SKM-1 treated with dmso at 0.1 percent for 144 hours (cell line): ENCODE measurements around the gene COL6A2.
"Not testable (repeated sequence)": the region's sequence is repeated elsewhere in the genome, so short reads cannot be mapped to it uniquely, and the experiment has no call there.

Experiments used
- DNase-seq: peaks from one replicate; lab custom pipeline; 2025; ENCODE audit not compliant: unreplicated experiment; lab: John Stamatoyannopoulos, UW

COL6A2 gene

GRCh38 chr21:46168659-46169386, 70.9 kb downstream of the COL6A2 start:
- no peak for DNase-seq

- DNase-seq, result not testable (repeated sequence)
These were observed 72.7 kb downstream of the COL6A2 start for GRCh38 chr21:46170436-46171193.

- DNase-seq, result no peak
These were observed 73.7 kb downstream of the COL6A2 start for GRCh38 chr21:46171585-46171984.

- no peak for DNase-seq
These were observed 74.3 kb downstream of the COL6A2 start for GRCh38 chr21:46171996-46172862.

GRCh38 chr21:46172863-46173528, 75.1 kb downstream of the COL6A2 start:
- DNase-seq, result no peak

- no peak for DNase-seq
These were observed 75.7 kb downstream of the COL6A2 start for GRCh38 chr21:46173573-46173972.

- DNase-seq, result not testable (repeated sequence)
These were observed 78.7 kb downstream of the COL6A2 start for GRCh38 chr21:46176443-46177129.

- DNase-seq, result no peak
These were observed 81.0 kb downstream of the COL6A2 start for GRCh38 chr21:46178961-46179360.
